K562 (cell line): Measurements from ENCODE around the gene UBXN10. TPM values are rescaled to one million over a fixed set of nuclear protein-coding genes. Genes with fewer than 3 reads are reported as not detected.
A peak's percentile ranks its signal among the peaks of the same experiment; 100 is the strongest.

Experiments
- ATAC-seq: fragments of 200-7000 bp; cut with Tn5 transposase; 3 replicates; pipeline ENCODE4 v1.9.1; 2020; ENCODE audit warnings: moderate library complexity
- BruUV-seq: library from RNA; stranded (reverse); fragments of 400-500 nt; replicated peaks from 2 replicates; lab custom pipeline; 2021; lab: Mats Ljungman, UMichigan
- CTCF ChIA-PET: fragments of 300-600 bp; formaldehyde crosslinking; extraction: SDS; loops from one replicate; lab custom pipeline; 2021; ENCODE audit warnings: low intra/inter-chr PET ratio; lab: Yijun Ruan, JAX
- POLR2A ChIA-PET: fragments of 300-600, 350-650 bp; sonication (Branson Sonifier 250); formaldehyde crosslinking; extraction: SDS; loops from one replicate; lab custom pipeline; 2021; ENCODE audit warnings: antibody characterized with exemption, inconsistent platforms; lab: Yijun Ruan, JAX
- DNase-seq, 4 experiments: peaks; one replicate each; pipeline versions ENCODE4 v3.0.0 to v3.0.0-alpha.2; 2011 to 2018; ENCODE audit warnings: low spot score in 3 of 4, mixed read lengths in 3 of 4; ENCODE audit errors: extremely low read depth in 1 of 4
- FAIRE-seq: peaks from 2 replicates; lab custom pipeline; 2011; peaks lifted over from hg19 to GRCh38; lab: Jason Lieb, UNC
- H2AFZ ChIP-seq: 2 replicates; pipeline ENCODE4 v1.6.0; 2011; ENCODE audit warnings: low read depth, low read length, control low read depth, inconsistent platforms
- H3K27ac ChIP-seq: fragments of 200-600 bp; 3 replicates; pipeline ENCODE4 v1.8.0; 2011; ENCODE audit warnings: low read depth, mild to moderate bottlenecking, control low read depth, inconsistent platforms, low read length, moderate library complexity, mixed read lengths; ENCODE audit errors: extremely low read depth
- H3K27me3 ChIP-seq, 2 experiments: fragments of 300-600 bp in 1 of 2; 2 replicates in 1 of 2; 3 replicates in 1 of 2; pipeline versions ENCODE4 v1.6.0 to v1.8.0; 2011; ENCODE audit warnings: inconsistent platforms in 2 of 2, low read length in 2 of 2, mild to moderate bottlenecking in 1 of 2, mixed read lengths in 1 of 2, moderate library complexity in 1 of 2; ENCODE audit not compliant: control insufficient read depth in 2 of 2, insufficient read depth in 2 of 2
- H3K36me3 ChIP-seq: fragments of 300-600 bp; 3 replicates; pipeline ENCODE4 v1.8.0; 2011; ENCODE audit warnings: mild to moderate bottlenecking, low read length, inconsistent platforms; ENCODE audit not compliant: control insufficient read depth, insufficient read depth
- H3K4me1 ChIP-seq, 2 experiments: fragments of 200-600 bp in 1 of 2; replicated peaks in 1 of 2; 2 replicates in 1 of 2; 3 replicates in 1 of 2; pipeline versions ENCODE4 v1.5.1 to v1.8.0; 2011; ENCODE audit warnings: inconsistent platforms in 2 of 2, low read length in 2 of 2, mild to moderate bottlenecking in 1 of 2, mixed read lengths in 1 of 2, moderate library complexity in 1 of 2; ENCODE audit not compliant: control insufficient read depth in 2 of 2, insufficient read depth in 2 of 2
- H3K4me2 ChIP-seq: 2 replicates; pipeline ENCODE4 v1.6.1; 2011; ENCODE audit warnings: low read length, control low read depth, inconsistent platforms, mixed read lengths; ENCODE audit not compliant: insufficient read depth
- H3K4me3 ChIP-seq: fragments of 200-600 bp; sonication (generic), shearing (Covaris generic); 2 replicates; pipeline ENCODE4 v1.5.1; 2016; ENCODE audit warnings: control low read depth, inconsistent platforms
- H3K79me2 ChIP-seq: fragments of 200-600 bp; 3 replicates; pipeline ENCODE4 v1.8.0; 2011; ENCODE audit warnings: low read length, inconsistent platforms; ENCODE audit not compliant: control insufficient read depth, insufficient read depth
- H3K9ac ChIP-seq, 2 experiments: 2 replicates each; pipeline versions ENCODE4 v1.6.0 to v1.6.1; 2011; ENCODE audit warnings: low read depth in 2 of 2, low read length in 2 of 2, control low read depth in 1 of 2, inconsistent platforms in 1 of 2, mild to moderate bottlenecking in 1 of 2, mixed read lengths in 1 of 2; ENCODE audit not compliant: insufficient read depth in 1 of 2
- H3K9me1 ChIP-seq: one replicate; pipeline ENCODE4 v1.6.0; 2011; ENCODE audit warnings: inconsistent platforms, mild to moderate bottlenecking, low read length, moderate library complexity; ENCODE audit not compliant: control insufficient read depth, insufficient read depth
- H3K9me3 ChIP-seq: replicated peaks from 2 replicates; pipeline ENCODE4 v1.5.1; 2011; ENCODE audit warnings: low read depth, low read length, inconsistent platforms; ENCODE audit not compliant: control insufficient read depth, insufficient read depth
- H4K20me1 ChIP-seq: replicated peaks from 2 replicates; pipeline ENCODE4 v1.6.1; 2011; ENCODE audit warnings: low read length, inconsistent platforms, mixed read lengths; ENCODE audit not compliant: control insufficient read depth, insufficient read depth
- CTCF ChIP-seq, 3 experiments: IDR thresholded peaks in 2 of 3; conservative IDR thresholded peaks in 1 of 3; 2 replicates each; pipeline ENCODE4 v1.5.1; 2011 to 2012; ENCODE audit warnings: low read length in 3 of 3, mild to moderate bottlenecking in 3 of 3, control low read depth in 2 of 3, improper control_type of control experiment in 1 of 3, inconsistent platforms in 1 of 3, low read depth in 1 of 3, mixed read lengths in 1 of 3, moderate library complexity in 1 of 3; ENCODE audit not compliant: insufficient read depth in 2 of 3
- ELK1 ChIP-seq: sonication (generic); formaldehyde crosslinking; IDR thresholded peaks from 2 replicates; pipeline ENCODE4 v1.8.1; 2022; ENCODE audit warnings: missing genetic modification reagents
- KLF6 ChIP-seq: fragments of 250-450 bp; sonication (Bioruptor Pico); IDR thresholded peaks from 2 replicates; pipeline ENCODE4 v1.4.0; 2020; ENCODE audit warnings: mild to moderate bottlenecking, moderate library complexity, borderline replicate concordance
- RAD21 ChIP-seq, 2 experiments: fragments of 250-450 bp in 1 of 2; fragments of 450-650 bp in 1 of 2; sonication (Bioruptor Pico) in 1 of 2; formaldehyde crosslinking in 1 of 2; IDR thresholded peaks in 1 of 2; conservative IDR thresholded peaks in 1 of 2; 2 replicates each; pipeline versions ENCODE4 v1.4.0 to v1.8.0; 2020 to 2022; ENCODE audit warnings: mild to moderate bottlenecking in 2 of 2, moderate library complexity in 1 of 2
- WGBS: fragments of 100-300 bp; shearing (Covaris generic); methylation state at CpG from one replicate; pipeline ENCODE4 v1.1.6; 2016; ENCODE audit warnings: low coverage, mixed read lengths; ENCODE audit not compliant: insufficient coverage; ENCODE audit errors: missing lambda C conversion rate; 5-methylcytosine and 5-hydroxymethylcytosine counted together
- in situ Hi-C: fragments of 300-500 bp; cut with MboI; formaldehyde crosslinking; loops from 4 replicates; pipeline ENCODE4 v1.15.0; 2018; ENCODE audit warnings: inconsistent platforms, mixed read lengths
- intact Hi-C: fragments of 100-400 bp; cut with micrococcal nuclease; formaldehyde crosslinking; loops from 2 replicates; pipeline ENCODE4 v1.14.2; 2022
- polyA plus RNA-seq, 8 experiments: library from polyadenylated mRNA; depleted of rRNA in 4 of 8; stranded (reverse) in 5 of 8; unstranded in 3 of 8; fragments of >200 nt; fragmentation: Nextera tagmentation in 2 of 8; fragmentation: Illumina TruSeq in 1 of 8; extraction: Ambion mirVana in 2 of 8; extraction: Trizol in 1 of 8; gene quantifications; 2 replicates each; pipeline versions ENCODE4 v1.2.1 to v1.2.3, GENCODE V29; 2011 to 2014; ENCODE audit warnings: inconsistent platforms in 1 of 8, missing spikeins in 1 of 8
- total RNA-seq, 7 experiments: library from RNA; depleted of rRNA in 6 of 7; stranded (reverse); fragments of >200 nt in 6 of 7; fragmentation: Illumina TruSeq in 2 of 7; extraction: Trizol in 2 of 7; gene quantifications; 2 replicates each; pipeline versions ENCODE4 v1.2.1 to v1.2.3, GENCODE V29; 2011 to 2021; ENCODE audit warnings: low replicate concordance in 1 of 7

UBXN10 gene
- total and polyA plus RNA-seq, 9 of the 15 experiments (the other 6 are each of a cell fraction or from before 2014, with no cell fraction given): 10.7 to 17.7 (median 13.6) TPM

GRCh38 chr1:20158358-20159070, 27.4 kb upstream of the UBXN10 start:
- H3K9me3 ChIP-seq: peaks cover 12% of the 10 kb centered on the region
- in situ Hi-C loops (no loop called here), intact Hi-C loops (no loop called here)
- DNase-seq: no peak
- H3K4me3 ChIP-seq: no peak overlapping the region
- H3K9ac ChIP-seq: no peak overlapping the region
- no peak overlapping the region for H2AFZ ChIP-seq
- H3K9me1 ChIP-seq: no peaks in the 10 kb centered on the region
- no peaks in the 10 kb centered on the region for H4K20me1 ChIP-seq
- ChIA-PET CTCF (no interaction called here), POLR2A (interaction anchor here (0.6 kb wide), 1 partner anchor 1379 kb away, joined by 3 read pairs; no protein-coding TSS in a partner anchor)
- no peaks in the 10 kb centered on the region for H3K79me2 ChIP-seq
- TF ChIP-seq CTCF (IDR thresholded peaks at IDR 0.05 in 2 of 3, conservative IDR thresholded peaks at IDR 0.05 in 1 of 3; ENCODE audit: insufficient read depth in 2 of 3, low read depth in 1 of 3, low read length in 3 of 3) (peak in 1 of 3 experiments; percentile 17; a peak in 1 of 6 replicates), KLF6 (CRISPR knock-in tag) (no peak), ELK1 (CRISPR knock-in tag) (no peak), RAD21 (CRISPR knock-in tag; conservative IDR thresholded peaks at IDR 0.05 in 1 of 2, IDR thresholded peaks at IDR 0.05 in 1 of 2) (peak in 1 of 2 experiments; percentile 32; a peak in 2 of 4 replicates)
- TF ChIP-seq, all 486 proteins: peak for 2
- Histone ChIP-seq H3K4me1 (no peaks in the 10 kb centered on the region), H3K4me2 (no peak overlapping the region), H3K36me3 (no peaks in the 10 kb centered on the region), H3K27me3 (peaks cover 0 to 1% of the 10 kb centered on the region in 2 experiments; a peak in 1 of 5 replicates), H3K27ac (no peak overlapping the region)
- FAIRE-seq (no peak), ATAC-seq (no peak)
- BruUV-seq: no TSS peak
- 7% methylated on average over 7 of the region's 7 CpGs for WGBS
